CD4-positive, alpha-beta memory T cell (primary cell): ENCODE measurements around the gene ELAC1. TPM values are rescaled to one million over a fixed set of nuclear protein-coding genes. Genes with fewer than 3 reads are reported as not detected.

ENCODE experiments used
- polyA plus RNA-seq, 2 donors: library from polyadenylated mRNA; unstranded; fragments of 300-500 nt; fragmentation: Illumina TruSeq; gene quantifications; one replicate each; pipeline ENCODE4 v1.2.3, GENCODE V29; 2021
- total RNA-seq, 2 experiments: library from RNA; stranded (reverse); gene quantifications; one replicate each; pipeline ENCODE4 v1.2.3, GENCODE V29; 2021

Gene ELAC1
- total and polyA plus RNA-seq, 4 experiments from 2014 or later: 11.6 to 18.5 (median 13.5) TPM

Other genes with a start within 250 kb of the ELAC1 start
- not detected for gene MRO, start 148.0 kb upstream of the ELAC1 start, total RNA-seq
- not detected for gene MRO, start 148.0 kb upstream of the ELAC1 start, polyA plus RNA-seq
- 10 to 100 TPM; 48.6 to 53.5 TPM for gene ME2, start 88.9 kb upstream of the ELAC1 start, total RNA-seq
- 10 to 100 TPM; 48.6 to 50.8 TPM for gene ME2, start 88.9 kb upstream of the ELAC1 start, polyA plus RNA-seq
- 100 to 1,000 TPM; 143 to 155 TPM for gene SMAD4, start 62.2 kb downstream of the ELAC1 start, total RNA-seq
- 10 to 100 TPM; 37.7 to 95.4 TPM for gene SMAD4, start 62.2 kb downstream of the ELAC1 start, polyA plus RNA-seq
- 10 to 100 TPM; 60.9 to 64.8 TPM for gene MEX3C, start 229.6 kb downstream of the ELAC1 start, total RNA-seq
- 10 to 100 TPM in 1 of 2 donors, 1 to 10 TPM in 1; 3.5 to 10.5 TPM for gene MEX3C, start 229.6 kb downstream of the ELAC1 start, polyA plus RNA-seq